SK-MEL-5 (cell line): ENCODE results near the gene GRIP2. TPM values are rescaled to one million over a fixed set of nuclear protein-coding genes. Genes with fewer than 3 reads are reported as not detected.

Experiments
- DNase-seq: peaks from one replicate; pipeline ENCODE4 v3.0.0-alpha.2; 2016; ENCODE audit warnings: low read depth, low spot score
- in situ Hi-C: cut with HindIII; loops from 2 replicates; pipeline ENCODE4 v1.10.0; 2016; ENCODE audit warnings: low sequenced_read_pairs, high pct_unique_total_duplicates, low pct_unique_long_range_greater_than_20kb
- total RNA-seq: library from RNA; depleted of rRNA; stranded (reverse); fragments of >200 nt; shearing (Covaris generic); gene quantifications from 2 replicates; pipeline ENCODE4 v1.2.3, GENCODE V29; 2014

The GRIP2 gene
- total RNA-seq, 1 experiment from 2014 or later = 0.18 TPM

DNA sequence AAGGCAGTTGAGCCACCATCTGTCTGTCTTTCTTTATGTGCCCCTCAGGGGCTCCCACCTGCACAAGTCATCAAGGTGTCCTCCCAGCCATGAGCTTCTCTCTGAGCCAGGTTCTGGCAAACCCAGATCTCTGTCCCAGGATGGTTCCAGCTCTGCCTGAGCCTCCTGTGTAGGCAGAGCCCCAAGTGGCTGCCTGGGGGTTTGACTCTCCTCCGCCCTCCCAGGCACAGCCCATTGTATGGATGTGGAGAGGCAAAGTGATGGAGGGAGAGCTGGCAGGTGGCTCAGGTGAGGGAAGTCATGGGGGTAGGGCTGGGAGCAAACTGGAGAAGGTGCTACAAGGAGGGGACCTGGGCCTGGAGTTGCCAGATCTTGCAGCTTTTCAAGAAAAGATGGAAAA lies 56.9 kb downstream of the GRIP2 start:
- DNase-seq = no peak
- in situ Hi-C loops = no loop called here

DNA sequence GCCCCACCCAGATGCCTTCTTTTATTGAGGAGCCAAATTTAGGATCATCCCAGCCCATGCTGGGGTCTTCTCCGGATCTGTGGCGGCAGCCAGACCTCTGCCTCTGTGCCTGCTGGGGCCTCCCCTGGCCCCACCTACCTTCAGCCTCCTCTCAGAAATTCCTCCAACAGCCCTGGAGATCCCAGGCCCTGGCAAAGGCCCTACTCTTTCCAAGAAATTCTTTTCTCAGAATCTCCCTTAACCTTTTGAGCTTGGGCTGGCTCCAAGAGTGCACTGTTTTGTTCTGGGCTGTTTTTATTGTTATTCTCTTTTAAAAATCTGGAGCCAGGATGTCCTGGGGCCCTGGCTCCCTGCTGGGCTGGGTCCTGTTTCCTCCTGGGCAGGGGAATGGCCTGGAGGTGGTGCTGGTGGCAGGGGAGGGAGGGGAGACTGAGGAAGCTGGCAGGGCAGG lies 57.8 kb downstream of the GRIP2 start:
- DNase-seq = no peak
- in situ Hi-C loops = no loop called here

DNA sequence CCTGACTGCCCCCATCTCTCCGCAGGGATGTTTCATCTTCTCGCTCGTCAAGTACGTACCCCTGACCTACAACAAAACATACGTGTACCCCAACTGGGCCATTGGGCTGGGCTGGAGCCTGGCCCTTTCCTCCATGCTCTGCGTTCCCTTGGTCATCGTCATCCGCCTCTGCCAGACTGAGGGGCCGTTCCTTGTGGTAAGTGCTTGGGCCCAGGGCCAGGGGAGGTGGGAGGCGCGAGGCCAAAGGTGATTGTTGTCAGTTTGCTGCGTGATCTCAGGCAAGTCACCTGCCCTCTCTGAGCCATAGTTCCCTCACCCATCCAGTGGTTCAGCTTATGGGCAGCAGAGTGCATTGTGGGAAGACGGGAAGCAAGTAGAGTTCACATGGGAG lies 58.5 kb downstream of the GRIP2 start:
- in situ Hi-C loops = no loop called here
- no peak for DNase-seq

DNA sequence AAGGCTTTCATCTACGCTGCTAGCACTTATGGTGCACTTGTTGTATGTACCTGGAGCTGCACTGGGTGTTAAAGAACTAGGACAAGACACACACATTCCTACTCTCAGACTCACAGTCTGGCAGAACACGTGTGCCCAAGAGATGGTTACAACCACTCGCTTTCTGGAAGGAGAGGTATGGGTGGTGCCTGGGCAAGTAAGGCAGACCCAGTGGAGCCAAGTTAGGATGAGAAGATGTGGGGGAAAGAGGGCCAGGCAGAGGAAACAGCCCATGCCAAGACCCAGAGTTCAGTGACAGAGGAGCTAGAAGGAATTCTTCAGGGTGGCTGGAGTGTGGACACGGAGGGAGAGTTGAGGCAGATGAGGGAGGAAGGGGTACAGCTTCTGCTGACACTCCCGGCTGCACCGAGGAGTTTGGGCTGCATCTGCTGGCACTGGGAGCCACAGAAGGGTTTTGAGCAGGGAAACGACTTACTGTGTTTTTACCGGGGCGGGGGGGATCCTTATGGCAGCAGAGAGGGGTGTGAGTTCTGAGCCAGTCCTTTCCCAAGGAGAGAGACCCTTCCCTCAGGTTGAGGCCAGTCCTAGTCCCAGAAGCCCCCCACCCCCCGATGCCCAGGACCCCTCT lies 59.0 kb downstream of the GRIP2 start:
- no peak for DNase-seq
- in situ Hi-C loops = no loop called here

DNA sequence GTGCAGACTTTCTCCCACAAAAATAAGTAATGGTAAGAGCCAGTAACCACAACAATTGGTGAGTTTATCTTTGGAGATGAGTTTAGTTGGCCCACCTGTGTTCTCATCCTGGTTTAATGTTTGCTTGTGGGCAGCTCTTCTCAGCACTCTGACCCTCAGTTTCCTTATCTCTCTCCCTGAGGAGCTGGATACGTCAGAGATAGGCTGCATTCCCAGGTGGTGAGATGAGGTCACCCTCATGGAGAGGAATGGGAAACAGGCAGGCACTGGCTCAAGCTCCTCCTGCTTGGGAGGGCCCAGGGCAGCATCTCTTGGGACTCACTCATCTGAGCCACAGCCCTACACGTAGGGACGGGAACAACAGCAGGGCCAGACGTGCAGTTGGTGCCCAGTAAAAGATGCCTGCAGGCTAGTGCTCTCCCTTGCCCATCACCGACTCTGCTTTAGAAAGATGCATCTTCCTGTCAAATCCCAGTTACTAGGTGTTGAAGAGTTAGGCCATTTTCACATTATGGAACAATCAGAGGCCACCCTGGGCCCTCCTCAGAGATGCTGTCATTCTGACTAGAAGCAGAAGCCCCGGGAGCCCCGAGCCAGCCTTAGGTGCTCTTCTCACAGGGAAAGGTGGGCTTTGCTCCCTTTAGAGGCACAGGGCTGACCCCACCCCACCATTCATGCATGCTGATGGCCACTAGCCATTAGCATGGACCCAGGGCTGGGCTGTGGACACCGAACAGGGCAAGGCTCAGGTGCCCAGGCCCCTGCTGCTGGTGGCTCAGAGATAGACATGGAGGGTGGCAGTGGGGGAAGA lies 59.7 kb downstream of the GRIP2 start:
- in situ Hi-C loops = no loop called here
- DNase-seq = no peak

- in situ Hi-C loops = no loop called here
- DNase-seq = no peak
Observed at GRCh38 chr3:14479591-14479990, 60.6 kb downstream of the GRIP2 start.

DNA sequence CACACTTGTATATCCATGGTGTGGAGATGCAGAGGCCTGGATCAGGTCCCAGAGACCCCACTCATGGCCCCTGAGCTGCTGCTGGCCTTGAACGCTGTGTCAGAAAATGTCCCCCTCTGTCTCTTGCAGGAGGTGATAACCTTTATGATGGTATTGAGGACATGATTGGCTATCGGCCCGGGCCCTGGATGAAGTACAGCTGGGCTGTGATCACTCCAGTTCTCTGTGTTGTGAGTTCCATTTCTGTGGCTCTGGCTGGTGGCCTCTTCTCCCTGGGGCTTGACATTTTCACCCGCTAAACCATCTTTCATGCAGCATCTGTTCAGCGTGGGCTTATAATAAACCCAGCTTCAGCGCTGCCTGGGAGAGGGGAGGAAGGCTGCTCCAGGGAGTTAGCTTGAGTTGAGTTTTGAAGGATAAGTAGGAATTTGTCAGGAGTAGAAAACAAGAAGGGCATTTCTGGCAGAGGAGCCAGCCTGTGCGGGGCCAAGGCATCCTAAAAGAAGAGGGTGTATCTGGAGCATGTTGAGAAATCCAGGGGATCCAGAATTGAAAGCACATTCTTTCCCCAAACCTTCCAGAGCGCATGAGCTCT lies 61.1 kb downstream of the GRIP2 start:
- DNase-seq = no peak
- in situ Hi-C loops = no loop called here

- in situ Hi-C loops = no loop called here
- no peak for DNase-seq
Observed at GRCh38 chr3:14477311-14477935, 62.7 kb downstream of the GRIP2 start.

GRCh38 chr3:14476583-14477265 lies 63.4 kb downstream of the GRIP2 start:
- no peak for DNase-seq
- in situ Hi-C loops = no loop called here

DNA sequence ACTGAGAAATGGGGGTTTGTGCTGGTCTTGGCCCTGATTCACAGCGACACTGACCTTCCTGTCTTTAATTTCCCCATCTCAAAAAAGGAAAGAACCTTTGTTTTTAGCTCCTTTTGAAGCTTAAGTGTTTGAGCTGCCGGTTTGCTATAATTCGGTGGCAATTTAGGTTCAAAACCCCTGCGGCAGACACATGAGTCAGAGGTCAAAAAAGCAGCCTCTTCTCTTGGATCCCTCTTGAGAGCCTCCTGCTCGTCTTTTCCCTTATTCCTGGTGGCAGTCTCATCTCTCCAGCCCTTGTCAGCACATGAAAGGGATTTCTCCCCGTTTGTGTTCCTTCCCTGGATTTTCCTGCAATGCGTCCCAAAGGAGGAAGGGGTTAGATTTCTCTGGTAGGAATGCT lies 64.5 kb downstream of the GRIP2 start:
- DNase-seq = no peak
- in situ Hi-C loops = no loop called here

DNA sequence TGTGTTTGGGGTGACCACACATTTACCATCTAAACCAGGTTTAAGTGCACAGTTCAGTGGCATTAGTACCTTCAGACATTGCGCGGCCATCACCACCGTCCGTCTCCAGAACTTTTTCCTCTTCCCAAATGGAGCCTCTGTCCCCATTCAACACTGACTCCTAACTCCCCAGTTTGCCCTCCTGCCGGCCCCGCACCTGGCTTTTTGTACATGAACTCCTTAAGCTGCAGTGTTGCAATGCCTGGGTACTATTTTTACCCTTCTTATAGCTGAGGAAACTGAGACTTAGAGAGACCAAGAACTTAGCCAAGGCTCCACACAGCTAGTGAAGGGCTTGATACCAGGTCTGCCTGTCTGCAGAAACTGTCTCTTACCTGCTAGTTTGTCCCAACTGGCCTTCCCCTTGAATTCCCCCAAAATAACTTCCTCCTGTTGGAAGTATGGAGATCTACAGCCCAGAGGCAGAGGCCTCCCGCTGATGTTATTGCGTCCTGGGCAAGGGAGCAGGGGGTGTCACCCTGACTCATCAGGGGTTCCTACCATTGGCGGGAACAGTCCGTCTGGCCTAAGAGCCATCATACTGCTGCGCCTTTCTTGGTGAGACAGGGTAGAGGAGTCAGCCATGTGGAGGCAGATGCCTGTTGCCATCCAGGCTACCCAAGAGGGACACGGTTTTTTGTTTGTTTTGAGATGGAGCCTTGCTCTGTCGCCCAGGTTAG lies 65.6 kb downstream of the GRIP2 start:
- DNase-seq = no peak
- in situ Hi-C loops = loop anchor here (25.0 kb wide), 1 partner anchor 262 kb away; no protein-coding TSS in a partner anchor

GRCh38 chr3:14473411-14473891 lies 66.7 kb downstream of the GRIP2 start:
- no peak for DNase-seq
- in situ Hi-C loops = loop anchor here (25.0 kb wide), 1 partner anchor 261 kb away; no protein-coding TSS in a partner anchor

DNA sequence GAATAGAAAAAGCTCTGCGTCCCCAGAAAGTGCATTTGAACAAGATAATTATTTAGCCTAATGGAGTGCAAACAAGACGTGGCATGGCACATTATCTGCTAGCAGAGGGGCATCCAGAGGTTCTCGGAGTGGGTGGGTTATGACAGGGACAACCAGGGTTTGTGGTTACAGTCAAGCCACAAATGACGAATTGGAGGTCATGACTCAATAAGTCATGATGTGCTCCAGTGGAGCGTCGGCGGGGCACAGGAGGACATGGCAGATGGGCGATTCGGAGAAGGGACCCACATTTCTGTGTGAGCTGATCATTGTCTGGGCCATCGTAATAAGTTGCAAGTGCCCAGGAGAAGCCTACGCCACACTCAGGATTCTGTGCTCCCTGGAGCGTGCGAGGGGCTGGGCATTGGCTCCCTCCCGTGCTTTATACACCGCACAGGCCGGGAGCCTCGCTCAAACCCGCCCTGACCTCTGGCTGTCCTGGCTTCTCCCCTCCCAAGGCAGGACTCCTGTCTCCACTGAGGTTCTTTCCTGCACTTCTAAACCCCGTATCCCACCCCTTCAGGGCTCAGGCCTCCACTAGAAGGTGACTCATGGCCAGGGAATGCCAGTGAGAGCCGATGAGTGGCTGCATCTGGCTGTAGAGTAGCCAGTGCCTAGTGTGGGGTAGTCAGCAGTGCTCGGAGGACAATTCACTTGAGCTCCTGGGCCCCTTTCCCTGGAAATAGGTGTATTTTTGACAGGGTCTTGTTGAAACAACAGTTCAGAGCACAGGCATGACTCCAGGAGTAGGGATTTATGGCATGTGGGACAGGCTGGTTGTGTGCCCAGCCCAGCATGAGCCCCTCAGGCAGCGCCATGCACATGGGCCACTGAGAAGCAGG lies 67.4 kb downstream of the GRIP2 start:
- DNase-seq = no peak
- in situ Hi-C loops = loop anchor here (25.0 kb wide), 1 partner anchor 260 kb away; no protein-coding TSS in a partner anchor

DNA sequence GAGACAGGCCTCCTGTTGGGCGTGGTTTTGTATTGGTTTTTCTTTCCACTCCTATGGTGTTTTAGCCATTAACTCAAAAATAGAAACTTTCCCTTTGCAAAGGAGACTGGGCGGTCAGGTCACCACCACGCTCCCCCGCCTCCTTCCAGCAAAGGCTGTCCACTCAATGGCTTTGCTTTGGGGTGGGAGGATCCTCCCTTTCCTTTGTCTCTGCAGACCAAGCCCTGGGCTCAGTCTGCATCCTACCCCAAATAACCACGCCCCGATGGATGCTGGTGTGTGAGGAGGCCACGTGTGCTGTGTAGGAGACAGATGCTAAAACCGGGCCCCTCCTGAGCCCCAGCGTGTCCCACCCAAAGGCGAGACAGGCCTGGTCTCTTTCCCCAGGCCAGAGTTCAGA lies 68.5 kb downstream of the GRIP2 start:
- no peak for DNase-seq
- in situ Hi-C loops = loop anchor here (25.0 kb wide), 1 partner anchor 259 kb away; no protein-coding TSS in a partner anchor

DNA sequence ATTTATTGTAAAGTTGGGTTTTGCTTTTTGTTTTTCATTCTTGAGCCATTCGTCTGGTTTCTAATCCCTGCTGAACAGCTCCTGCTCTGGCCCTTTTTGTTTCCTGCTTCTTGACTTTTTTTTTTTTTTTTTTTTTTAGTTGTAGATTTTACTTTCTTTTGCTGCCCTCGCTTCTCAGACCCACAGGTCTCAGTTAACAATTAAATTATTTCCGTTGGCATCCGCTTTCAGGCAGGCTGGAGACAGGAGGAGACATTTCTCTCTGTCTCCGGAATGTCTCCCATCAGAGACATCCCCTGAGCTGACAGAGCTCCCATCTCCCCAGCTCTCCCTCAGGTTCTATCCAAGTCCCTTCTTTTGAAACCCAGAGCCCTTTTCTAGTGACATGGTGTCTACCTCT lies 69.1 kb downstream of the GRIP2 start:
- DNase-seq = no peak
- in situ Hi-C loops = loop anchor here (25.0 kb wide), 1 partner anchor 259 kb away; no protein-coding TSS in a partner anchor

GRCh38 chr3:14470461-14470860 lies 69.7 kb downstream of the GRIP2 start:
- DNase-seq = no peak
- in situ Hi-C loops = loop anchor here (25.0 kb wide), 1 partner anchor 258 kb away; no protein-coding TSS in a partner anchor
